BE2C (cell line): ENCODE data around the gene ARHGAP24.

Experiments
- DNase-seq: peaks from one replicate; pipeline ENCODE4 v3.0.0-alpha.2; 2020
- H3K27me3 ChIP-seq: fragments of 250-450 bp; sonication (Bioruptor Pico); 2 replicates; pipeline ENCODE4 v1.5.1; 2020; ENCODE audit warnings: mild to moderate bottlenecking
- H3K36me3 ChIP-seq: fragments of 250-450 bp; sonication (Bioruptor Pico); 2 replicates; pipeline ENCODE4 v1.5.1; 2020; ENCODE audit warnings: mild to moderate bottlenecking
- H3K4me1 ChIP-seq: fragments of 250-450 bp; sonication (Bioruptor Pico); 2 replicates; pipeline ENCODE4 v1.5.1; 2020
- H3K4me3 ChIP-seq: 2 replicates; pipeline ENCODE4 v1.5.1; 2011; ENCODE audit warnings: low read depth, low read length
- H3K9me3 ChIP-seq: fragments of 250-450 bp; sonication (Bioruptor Pico); 2 replicates; pipeline ENCODE4 v1.5.1; 2020
- CTCF ChIP-seq: IDR thresholded peaks from 2 replicates; pipeline ENCODE4 v1.5.1; 2012; ENCODE audit warnings: mild to moderate bottlenecking, low read depth, low read length

Gene ARHGAP24

GRCh38 chr4:85720735-85721134 lies 245.8 kb downstream of the ARHGAP24 start:
- no peaks in the 10 kb centered on the region for H3K9me3 ChIP-seq
- H3K27me3 ChIP-seq: no peaks in the 10 kb centered on the region
- DNase-seq: no peak
- H3K4me3 ChIP-seq: no peak overlapping the region
- H3K4me1 ChIP-seq: peaks cover 20% of the 10 kb centered on the region
- no peak for TF ChIP-seq CTCF
- H3K36me3 ChIP-seq: no peaks in the 10 kb centered on the region

GRCh38 chr4:85722401-85722800 lies 247.5 kb downstream of the ARHGAP24 start:
- Histone ChIP-seq H3K9me3 (no peaks in the 10 kb centered on the region), H3K4me3 (no peak overlapping the region), H3K36me3 (no peaks in the 10 kb centered on the region), H3K27me3 (no peaks in the 10 kb centered on the region), H3K4me1 (peaks cover 13% of the 10 kb centered on the region)
- DNase-seq: no peak
- no peak for TF ChIP-seq CTCF

- H3K4me1 ChIP-seq: peaks cover 8% of the 10 kb centered on the region
- TF ChIP-seq CTCF: no peak
- DNase-seq: no peak
- no peaks in the 10 kb centered on the region for H3K36me3 ChIP-seq
- H3K4me3 ChIP-seq: no peak overlapping the region
- no peaks in the 10 kb centered on the region for H3K9me3 ChIP-seq
- H3K27me3 ChIP-seq: no peaks in the 10 kb centered on the region
Measured at GRCh38 chr4:85722807-85723206, 247.9 kb downstream of the ARHGAP24 start.

- no peaks in the 10 kb centered on the region for H3K27me3 ChIP-seq
- H3K4me3 ChIP-seq: no peak overlapping the region
- H3K9me3 ChIP-seq: no peaks in the 10 kb centered on the region
- no peak for DNase-seq
- H3K4me1 ChIP-seq: peaks cover 11% of the 10 kb centered on the region
- H3K36me3 ChIP-seq: no peaks in the 10 kb centered on the region
- no peak for TF ChIP-seq CTCF
Measured at GRCh38 chr4:85724791-85725563, 250.0 kb downstream of the ARHGAP24 start.

GRCh38 chr4:85725721-85726170 lies 250.8 kb downstream of the ARHGAP24 start:
- Histone ChIP-seq H3K4me1 (peaks cover 14% of the 10 kb centered on the region), H3K9me3 (no peaks in the 10 kb centered on the region), H3K27me3 (no peaks in the 10 kb centered on the region), H3K36me3 (no peaks in the 10 kb centered on the region), H3K4me3 (no peak overlapping the region)
- DNase-seq: no peak
- TF ChIP-seq CTCF: no peak

- Histone ChIP-seq H3K36me3 (no peaks in the 10 kb centered on the region), H3K9me3 (no peaks in the 10 kb centered on the region), H3K4me1 (peaks cover 19% of the 10 kb centered on the region), H3K4me3 (no peak overlapping the region), H3K27me3 (no peaks in the 10 kb centered on the region)
- no peak for TF ChIP-seq CTCF
- DNase-seq: no peak
Measured at GRCh38 chr4:85726555-85726954, 251.6 kb downstream of the ARHGAP24 start.
